Cardiac fibroblast (primary cell): Measurements from ENCODE around the gene CCR1.

Source experiments
- DNase-seq, 2 donors: peaks; one replicate each; pipeline versions ENCODE4 v3.0.0 to v3.0.0-alpha.2; 2010; ENCODE audit warnings: low read depth in 2 of 2
- H3K4me3 ChIP-seq, 2 donors: replicated peaks in 1 of 2; 1 replicate in 1 of 2; 2 replicates in 1 of 2; pipeline ENCODE4 v1.5.1; 2011; ENCODE audit warnings: low read depth in 2 of 2, low read length in 2 of 2, mild to moderate bottlenecking in 2 of 2, moderate library complexity in 1 of 2
- TF ChIP-seq, protein P1 (sequence below): IDR thresholded peaks from one replicate; pipeline ENCODE4 v1.5.1; 2011; ENCODE audit warnings: low read depth, mild to moderate bottlenecking, low read length, inconsistent platforms

CCR1 gene

GRCh38 chr3:46228260-46229242 lies 20.4 kb upstream of the CCR1 start:
- TF ChIP-seq, protein P1, sequence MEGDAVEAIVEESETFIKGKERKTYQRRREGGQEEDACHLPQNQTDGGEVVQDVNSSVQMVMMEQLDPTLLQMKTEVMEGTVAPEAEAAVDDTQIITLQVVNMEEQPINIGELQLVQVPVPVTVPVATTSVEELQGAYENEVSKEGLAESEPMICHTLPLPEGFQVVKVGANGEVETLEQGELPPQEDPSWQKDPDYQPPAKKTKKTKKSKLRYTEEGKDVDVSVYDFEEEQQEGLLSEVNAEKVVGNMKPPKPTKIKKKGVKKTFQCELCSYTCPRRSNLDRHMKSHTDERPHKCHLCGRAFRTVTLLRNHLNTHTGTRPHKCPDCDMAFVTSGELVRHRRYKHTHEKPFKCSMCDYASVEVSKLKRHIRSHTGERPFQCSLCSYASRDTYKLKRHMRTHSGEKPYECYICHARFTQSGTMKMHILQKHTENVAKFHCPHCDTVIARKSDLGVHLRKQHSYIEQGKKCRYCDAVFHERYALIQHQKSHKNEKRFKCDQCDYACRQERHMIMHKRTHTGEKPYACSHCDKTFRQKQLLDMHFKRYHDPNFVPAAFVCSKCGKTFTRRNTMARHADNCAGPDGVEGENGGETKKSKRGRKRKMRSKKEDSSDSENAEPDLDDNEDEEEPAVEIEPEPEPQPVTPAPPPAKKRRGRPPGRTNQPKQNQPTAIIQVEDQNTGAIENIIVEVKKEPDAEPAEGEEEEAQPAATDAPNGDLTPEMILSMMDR, result no peak
- DNase-seq, result peak; percentile 12 to 64
- no peak overlapping the region for H3K4me3 ChIP-seq

DNA sequence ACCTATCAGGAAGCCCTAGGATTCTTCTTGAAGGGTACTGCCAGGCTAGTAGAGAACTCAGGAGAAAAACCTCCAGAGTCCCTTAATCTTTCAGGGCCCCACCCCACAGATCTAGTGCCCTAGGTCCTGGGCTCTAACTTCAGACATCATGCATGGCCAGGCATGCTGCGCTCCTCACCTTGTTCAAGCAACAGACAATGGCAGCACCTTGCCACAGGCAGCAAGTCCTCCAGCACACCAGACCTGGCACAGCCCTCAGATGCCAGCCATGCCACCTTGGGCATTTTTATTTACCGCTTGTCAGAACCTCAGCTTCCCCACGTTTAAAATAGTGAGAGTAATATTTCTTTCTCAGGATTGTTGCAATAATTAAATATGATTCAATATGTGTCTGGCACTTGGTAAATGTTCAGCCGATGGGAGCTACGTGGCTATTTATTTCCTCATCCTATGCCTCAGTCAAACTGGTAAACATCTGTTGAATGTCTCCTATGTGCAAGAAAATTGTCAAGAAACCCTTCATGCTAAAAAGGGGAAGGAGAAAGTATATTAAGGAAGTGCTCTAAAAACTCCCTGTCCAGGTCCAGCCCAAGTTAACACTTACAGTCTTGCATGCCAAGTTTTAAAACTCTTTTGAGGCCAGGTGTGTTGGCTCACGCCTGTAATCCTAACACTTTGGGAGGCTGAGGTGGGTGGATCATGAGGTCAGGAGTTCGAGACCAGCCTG lies 14.5 kb upstream of the CCR1 start:
- TF ChIP-seq, protein P1, result no peak
- no peak for DNase-seq
- H3K4me3 ChIP-seq, result no peak overlapping the region

GRCh38 chr3:46221938-46222337 lies 13.8 kb upstream of the CCR1 start:
- TF ChIP-seq, protein P1, result no peak
- no peak overlapping the region for H3K4me3 ChIP-seq
- no peak for DNase-seq

GRCh38 chr3:46221391-46221790 lies 13.3 kb upstream of the CCR1 start:
- no peak for DNase-seq
- H3K4me3 ChIP-seq, result no peak overlapping the region
- TF ChIP-seq, protein P1, result no peak

GRCh38 chr3:46218196-46218709 lies 10.1 kb upstream of the CCR1 start:
- TF ChIP-seq, protein P1, result no peak
- no peak for DNase-seq
- no peak overlapping the region for H3K4me3 ChIP-seq

DNA sequence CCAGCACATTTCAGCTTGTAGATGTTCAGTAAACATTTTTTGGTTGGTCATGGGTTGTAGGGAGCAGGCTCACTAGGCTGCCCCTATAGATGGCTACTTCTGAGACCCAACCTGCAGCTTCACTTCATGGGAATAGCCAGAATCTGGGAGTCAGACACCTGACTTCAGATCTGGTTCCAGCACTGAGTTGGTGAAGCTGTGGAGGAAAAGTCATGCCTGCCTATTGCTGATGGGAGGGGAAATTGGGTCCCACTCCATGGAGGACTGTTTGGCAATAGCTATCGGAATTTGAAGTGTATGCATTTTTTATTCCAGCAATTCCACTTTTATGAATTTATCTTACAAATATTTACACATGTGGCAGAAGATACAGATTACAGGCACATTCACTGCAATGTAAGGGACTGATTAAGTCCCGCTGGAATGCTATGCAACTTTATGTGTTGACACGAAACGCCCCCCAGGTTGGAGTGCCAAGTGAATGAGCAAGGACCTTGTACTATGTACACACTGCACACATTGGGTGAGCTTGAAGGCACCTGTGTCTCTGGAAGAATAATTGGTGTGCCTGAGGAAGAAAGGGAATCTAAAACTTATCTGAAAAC lies 7.8 kb upstream of the CCR1 start:
- TF ChIP-seq, protein P1, result no peak
- peak in 1 of 2 donors; percentile 39 for DNase-seq
- H3K4me3 ChIP-seq, result no peak overlapping the region
